ENCODE results near the gene ZNF138. TPM values are rescaled to one million over a fixed set of nuclear protein-coding genes. Genes with fewer than 3 reads are reported as not detected.

Gene ZNF138
- total RNA-seq, 2 experiments from 2014 or later, result 5.6 to 7.3 TPM

DNA sequence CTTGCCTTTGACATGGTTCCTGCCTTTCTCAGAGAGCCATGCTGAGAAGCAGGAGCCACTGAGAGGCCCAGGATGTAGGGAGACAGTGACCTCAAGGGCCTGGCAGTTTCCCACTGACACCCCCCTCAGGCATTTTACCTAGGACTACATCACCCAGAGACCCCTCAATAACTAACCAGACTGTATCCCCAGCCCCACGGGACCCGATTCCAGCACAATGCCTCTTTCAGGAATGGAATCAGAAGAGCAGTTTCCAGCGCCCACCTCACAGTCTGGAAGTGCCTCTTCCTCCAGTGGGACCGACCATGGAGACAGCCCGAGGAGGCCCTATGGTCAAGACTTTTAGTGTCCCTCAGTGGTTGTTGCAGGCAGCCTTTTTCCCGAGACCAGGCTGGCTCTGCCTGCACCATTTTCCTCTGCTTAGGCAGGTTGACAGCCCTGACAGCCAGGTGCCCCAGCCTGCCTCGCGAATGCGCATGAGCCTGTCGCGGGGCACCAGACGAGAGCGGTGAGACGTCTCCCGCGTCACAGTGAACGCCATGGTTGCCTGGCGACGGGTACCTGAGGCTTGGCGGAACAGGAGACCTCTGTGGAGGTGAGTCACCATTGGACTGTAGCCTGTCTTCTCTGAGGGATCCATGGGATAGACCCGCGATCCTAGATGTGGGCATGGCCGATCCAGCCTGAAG, 80.5 kb downstream of the ZNF138 start:
- no peak for DNase-seq
- Mint-ChIP-seq H3K27ac (no peak overlapping the region), H3K27me3 (peaks cover 16% of the 10 kb centered on the region), H3K9me3 (no peaks in the 10 kb centered on the region), H3K4me1 (ENCODE audit: low read depth) (peaks cover 7% of the 10 kb centered on the region), H3K36me3 (ENCODE audit: low read depth) (no peaks in the 10 kb centered on the region), H3K4me3 (no peak overlapping the region)
- no peak for ATAC-seq (ENCODE audit: poor library complexity)
- Histone ChIP-seq H3K9me3 (ENCODE audit: control insufficient read depth in 1 of 2, insufficient read depth in 1 of 2, low read length in 2 of 2) (peaks cover 0 to 54% of the 10 kb centered on the region in 2 experiments), H3K4me1 (ENCODE audit: insufficient read depth, low read length) (peaks cover 15% of the 10 kb centered on the region), H3K36me3 (ENCODE audit: insufficient read depth, low read length) (no peaks in the 10 kb centered on the region), H3K27ac (ENCODE audit: low read depth in 1 of 2, low read length in 2 of 2) (no peak overlapping the region), H3K4me3 (ENCODE audit: low read length) (no peak overlapping the region), H3K27me3 (ENCODE audit: control insufficient read depth in 1 of 2, insufficient read depth in 2 of 2, low read length in 2 of 2) (peaks cover 0 to 14% of the 10 kb centered on the region in 2 experiments)
- intact Hi-C loops (cut with DNase I, micrococcal nuclease), result no loop called here
- ChIA-PET POLR2A (no interaction called here), CTCF (no interaction called here)
- TF ChIP-seq, protein P1, sequence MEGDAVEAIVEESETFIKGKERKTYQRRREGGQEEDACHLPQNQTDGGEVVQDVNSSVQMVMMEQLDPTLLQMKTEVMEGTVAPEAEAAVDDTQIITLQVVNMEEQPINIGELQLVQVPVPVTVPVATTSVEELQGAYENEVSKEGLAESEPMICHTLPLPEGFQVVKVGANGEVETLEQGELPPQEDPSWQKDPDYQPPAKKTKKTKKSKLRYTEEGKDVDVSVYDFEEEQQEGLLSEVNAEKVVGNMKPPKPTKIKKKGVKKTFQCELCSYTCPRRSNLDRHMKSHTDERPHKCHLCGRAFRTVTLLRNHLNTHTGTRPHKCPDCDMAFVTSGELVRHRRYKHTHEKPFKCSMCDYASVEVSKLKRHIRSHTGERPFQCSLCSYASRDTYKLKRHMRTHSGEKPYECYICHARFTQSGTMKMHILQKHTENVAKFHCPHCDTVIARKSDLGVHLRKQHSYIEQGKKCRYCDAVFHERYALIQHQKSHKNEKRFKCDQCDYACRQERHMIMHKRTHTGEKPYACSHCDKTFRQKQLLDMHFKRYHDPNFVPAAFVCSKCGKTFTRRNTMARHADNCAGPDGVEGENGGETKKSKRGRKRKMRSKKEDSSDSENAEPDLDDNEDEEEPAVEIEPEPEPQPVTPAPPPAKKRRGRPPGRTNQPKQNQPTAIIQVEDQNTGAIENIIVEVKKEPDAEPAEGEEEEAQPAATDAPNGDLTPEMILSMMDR (IDR thresholded peaks at IDR 0.05), result no peak

DNA sequence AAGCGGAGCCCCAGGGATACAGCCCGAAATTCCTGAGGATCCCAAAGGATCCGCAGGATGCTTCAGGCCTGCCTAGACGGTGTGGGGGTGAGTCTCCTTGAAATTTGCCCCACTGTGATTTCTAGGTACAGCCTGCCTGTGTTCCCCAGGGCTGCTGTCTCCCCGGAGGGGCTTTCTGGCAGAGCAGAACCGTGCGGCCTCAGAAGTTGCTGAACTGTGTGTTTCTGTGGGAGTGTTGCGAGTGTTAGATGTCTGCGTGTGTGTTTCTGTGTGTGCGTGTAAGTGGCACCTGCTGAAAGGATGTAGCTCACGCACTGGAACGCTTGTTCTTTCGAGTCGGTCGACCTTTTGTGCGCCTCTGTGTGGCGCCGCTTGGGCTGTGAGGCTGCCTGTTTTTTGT, 81.0 kb downstream of the ZNF138 start:
- Mint-ChIP-seq H3K27me3 (peaks cover 16% of the 10 kb centered on the region), H3K9me3 (no peaks in the 10 kb centered on the region), H3K4me3 (no peak overlapping the region), H3K4me1 (ENCODE audit: low read depth) (peaks cover 7% of the 10 kb centered on the region), H3K27ac (no peak overlapping the region), H3K36me3 (ENCODE audit: low read depth) (no peaks in the 10 kb centered on the region)
- TF ChIP-seq, protein P1 (IDR thresholded peaks at IDR 0.05), result no peak
- ChIA-PET CTCF (no interaction called here), POLR2A (no interaction called here)
- intact Hi-C loops (cut with DNase I, micrococcal nuclease), result no loop called here
- no peak for DNase-seq
- Histone ChIP-seq H3K9me3 (ENCODE audit: control insufficient read depth in 1 of 2, insufficient read depth in 1 of 2, low read length in 2 of 2) (peaks cover 0 to 55% of the 10 kb centered on the region in 2 experiments), H3K36me3 (ENCODE audit: insufficient read depth, low read length) (no peaks in the 10 kb centered on the region), H3K27me3 (ENCODE audit: control insufficient read depth in 1 of 2, insufficient read depth in 2 of 2, low read length in 2 of 2) (peaks cover 0 to 15% of the 10 kb centered on the region in 2 experiments), H3K4me1 (ENCODE audit: insufficient read depth, low read length) (peaks cover 15% of the 10 kb centered on the region), H3K4me3 (ENCODE audit: low read length) (no peak overlapping the region), H3K27ac (ENCODE audit: low read depth in 1 of 2, low read length in 2 of 2) (no peak overlapping the region)
- no peak for ATAC-seq (ENCODE audit: poor library complexity)

DNA sequence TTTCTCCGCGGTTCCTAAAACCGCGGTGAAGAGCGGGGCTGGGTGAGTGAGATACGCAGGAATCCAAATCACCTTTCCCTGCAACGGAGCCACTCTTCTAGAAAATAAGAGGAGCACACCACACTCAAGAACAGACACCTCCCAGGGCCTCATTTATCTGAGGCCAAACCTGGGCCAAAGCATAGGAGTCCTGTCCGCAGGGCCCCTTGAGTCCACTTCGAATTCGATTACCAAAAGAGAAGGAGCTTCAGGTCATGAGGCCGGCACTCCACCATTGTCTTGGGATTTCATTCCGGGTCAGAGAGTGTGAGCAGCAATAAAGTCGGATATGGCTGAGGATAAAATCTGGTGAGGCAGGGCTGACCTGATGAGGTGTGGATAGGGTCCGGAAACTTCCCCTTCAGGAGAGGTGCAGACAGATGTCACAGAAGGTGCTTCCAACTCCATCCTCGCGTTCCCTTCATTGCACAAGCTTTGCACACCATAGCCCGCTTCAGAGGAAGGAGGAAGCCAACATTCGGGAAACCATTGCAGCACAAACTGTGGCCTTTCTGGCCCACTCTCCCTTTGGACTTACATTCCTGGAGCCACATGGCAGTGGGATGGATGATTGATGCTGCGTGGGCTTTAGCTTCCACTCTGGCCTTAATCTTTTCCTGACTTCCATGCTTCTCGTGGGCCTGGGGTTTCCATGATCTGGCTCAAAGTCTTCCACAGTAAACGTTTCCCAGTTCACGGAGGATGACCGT, 81.6 kb downstream of the ZNF138 start:
- no peaks in the 10 kb centered on the region for H3K9me3 Mint-ChIP-seq
- TF ChIP-seq, protein P1 (IDR thresholded peaks at IDR 0.05), result no peak
- CTCF ChIA-PET, result no interaction called here
- H3K4me1 ChIP-seq (ENCODE audit: insufficient read depth, low read length), result peaks cover 15% of the 10 kb centered on the region
- no peak for DNase-seq
- peaks cover 7% of the 10 kb centered on the region for H3K4me1 Mint-ChIP-seq (ENCODE audit: low read depth)
- H3K4me3 ChIP-seq (ENCODE audit: low read length), result no peak overlapping the region
- H3K27me3 ChIP-seq (ENCODE audit: control insufficient read depth in 1 of 2, insufficient read depth in 2 of 2, low read length in 2 of 2), result peaks cover 0 to 15% of the 10 kb centered on the region in 2 experiments
- H3K36me3 Mint-ChIP-seq (ENCODE audit: low read depth), result no peaks in the 10 kb centered on the region
- H3K36me3 ChIP-seq (ENCODE audit: insufficient read depth, low read length), result no peaks in the 10 kb centered on the region
- H3K27ac Mint-ChIP-seq, result no peak overlapping the region
- intact Hi-C loops (cut with DNase I, micrococcal nuclease), result no loop called here
- H3K4me3 Mint-ChIP-seq, result no peak overlapping the region
- no peak for ATAC-seq (ENCODE audit: poor library complexity)
- POLR2A ChIA-PET, result no interaction called here
- H3K27ac ChIP-seq (ENCODE audit: low read depth in 1 of 2, low read length in 2 of 2), result no peak overlapping the region
- peaks cover 0 to 59% of the 10 kb centered on the region in 2 experiments for H3K9me3 ChIP-seq (ENCODE audit: control insufficient read depth in 1 of 2, insufficient read depth in 1 of 2, low read length in 2 of 2)
- H3K27me3 Mint-ChIP-seq, result peaks cover 16% of the 10 kb centered on the region

All from CD4-positive, alpha-beta T cell (primary cell).